K562 (cell line): Measurements from ENCODE around the gene UTP14C. TPM values are rescaled to one million over a fixed set of nuclear protein-coding genes. Genes with fewer than 3 reads are reported as not detected.

Source experiments
- ATAC-seq: fragments of 200-7000 bp; cut with Tn5 transposase; 3 replicates; pipeline ENCODE4 v1.9.1; 2020; ENCODE audit warnings: moderate library complexity
- BruUV-seq: library from RNA; stranded (reverse); fragments of 400-500 nt; replicated peaks from 2 replicates; lab custom pipeline; 2021; lab: Mats Ljungman, UMichigan
- CTCF ChIA-PET: fragments of 300-600 bp; formaldehyde crosslinking; extraction: SDS; loops from one replicate; lab custom pipeline; 2021; ENCODE audit warnings: low intra/inter-chr PET ratio; lab: Yijun Ruan, JAX
- POLR2A ChIA-PET: fragments of 300-600, 350-650 bp; sonication (Branson Sonifier 250); formaldehyde crosslinking; extraction: SDS; loops from one replicate; lab custom pipeline; 2021; ENCODE audit warnings: antibody characterized with exemption, inconsistent platforms; lab: Yijun Ruan, JAX
- DNase-seq, 4 experiments: peaks; one replicate each; pipeline versions ENCODE4 v3.0.0 to v3.0.0-alpha.2; 2011 to 2018; ENCODE audit warnings: low spot score in 3 of 4, mixed read lengths in 3 of 4; ENCODE audit errors: extremely low read depth in 1 of 4
- FAIRE-seq: peaks from 2 replicates; lab custom pipeline; 2011; peaks lifted over from hg19 to GRCh38; lab: Jason Lieb, UNC
- H2AFZ ChIP-seq: 2 replicates; pipeline ENCODE4 v1.6.0; 2011; ENCODE audit warnings: low read depth, low read length, control low read depth, inconsistent platforms
- H3K27ac ChIP-seq: fragments of 200-600 bp; 3 replicates; pipeline ENCODE4 v1.8.0; 2011; ENCODE audit warnings: low read depth, mild to moderate bottlenecking, control low read depth, inconsistent platforms, low read length, moderate library complexity, mixed read lengths; ENCODE audit errors: extremely low read depth
- H3K27me3 ChIP-seq, 2 experiments: fragments of 300-600 bp in 1 of 2; 2 replicates in 1 of 2; 3 replicates in 1 of 2; pipeline versions ENCODE4 v1.6.0 to v1.8.0; 2011; ENCODE audit warnings: inconsistent platforms in 2 of 2, low read length in 2 of 2, mild to moderate bottlenecking in 1 of 2, mixed read lengths in 1 of 2, moderate library complexity in 1 of 2; ENCODE audit not compliant: control insufficient read depth in 2 of 2, insufficient read depth in 2 of 2
- H3K36me3 ChIP-seq: fragments of 300-600 bp; 3 replicates; pipeline ENCODE4 v1.8.0; 2011; ENCODE audit warnings: mild to moderate bottlenecking, low read length, inconsistent platforms; ENCODE audit not compliant: control insufficient read depth, insufficient read depth
- H3K4me1 ChIP-seq, 2 experiments: fragments of 200-600 bp in 1 of 2; replicated peaks in 1 of 2; 2 replicates in 1 of 2; 3 replicates in 1 of 2; pipeline versions ENCODE4 v1.5.1 to v1.8.0; 2011; ENCODE audit warnings: inconsistent platforms in 2 of 2, low read length in 2 of 2, mild to moderate bottlenecking in 1 of 2, mixed read lengths in 1 of 2, moderate library complexity in 1 of 2; ENCODE audit not compliant: control insufficient read depth in 2 of 2, insufficient read depth in 2 of 2
- H3K4me2 ChIP-seq: 2 replicates; pipeline ENCODE4 v1.6.1; 2011; ENCODE audit warnings: low read length, control low read depth, inconsistent platforms, mixed read lengths; ENCODE audit not compliant: insufficient read depth
- H3K4me3 ChIP-seq: fragments of 200-600 bp; sonication (generic), shearing (Covaris generic); 2 replicates; pipeline ENCODE4 v1.5.1; 2016; ENCODE audit warnings: control low read depth, inconsistent platforms
- H3K79me2 ChIP-seq: fragments of 200-600 bp; 3 replicates; pipeline ENCODE4 v1.8.0; 2011; ENCODE audit warnings: low read length, inconsistent platforms; ENCODE audit not compliant: control insufficient read depth, insufficient read depth
- H3K9ac ChIP-seq, 2 experiments: 2 replicates each; pipeline versions ENCODE4 v1.6.0 to v1.6.1; 2011; ENCODE audit warnings: low read depth in 2 of 2, low read length in 2 of 2, control low read depth in 1 of 2, inconsistent platforms in 1 of 2, mild to moderate bottlenecking in 1 of 2, mixed read lengths in 1 of 2; ENCODE audit not compliant: insufficient read depth in 1 of 2
- H3K9me1 ChIP-seq: one replicate; pipeline ENCODE4 v1.6.0; 2011; ENCODE audit warnings: inconsistent platforms, mild to moderate bottlenecking, low read length, moderate library complexity; ENCODE audit not compliant: control insufficient read depth, insufficient read depth
- H3K9me3 ChIP-seq: replicated peaks from 2 replicates; pipeline ENCODE4 v1.5.1; 2011; ENCODE audit warnings: low read depth, low read length, inconsistent platforms; ENCODE audit not compliant: control insufficient read depth, insufficient read depth
- H4K20me1 ChIP-seq: replicated peaks from 2 replicates; pipeline ENCODE4 v1.6.1; 2011; ENCODE audit warnings: low read length, inconsistent platforms, mixed read lengths; ENCODE audit not compliant: control insufficient read depth, insufficient read depth
- IRF2 ChIP-seq: sonication (generic); formaldehyde crosslinking; IDR thresholded peaks from 2 replicates; pipeline ENCODE4 v1.8.1; 2022; ENCODE audit warnings: mild to moderate bottlenecking, missing genetic modification reagents
- MECOM ChIP-seq: fragments of 250-450 bp; sonication (Bioruptor Pico); IDR thresholded peaks from 2 replicates; pipeline ENCODE4 v1.8.0; 2022; ENCODE audit warnings: inconsistent platforms
- REST ChIP-seq, 2 experiments: fragments of 450-650 bp; formaldehyde crosslinking in 1 of 2; IDR thresholded peaks; 2 replicates each; pipeline versions ENCODE4 v1.4.0 to v1.6.1; 2014 to 2020; ENCODE audit warnings: mild to moderate bottlenecking in 2 of 2, borderline replicate concordance in 1 of 2, low read depth in 1 of 2
- SPI1 ChIP-seq: IDR thresholded peaks from 2 replicates; pipeline ENCODE4 v1.6.1; 2011; ENCODE audit warnings: low read depth, low read length, control low read depth, borderline replicate concordance
- ZBTB11 ChIP-seq, 3 experiments: fragments of 200-800 bp in 1 of 3; fragments of 250-450 bp in 1 of 3; fragments of 450-650 bp in 1 of 3; sonication (Bioruptor Pico) in 1 of 3; sonication (Bioruptor generic) in 1 of 3; formaldehyde crosslinking in 1 of 3; IDR thresholded peaks; 2 replicates each; pipeline versions ENCODE4 v1.6.1 to v1.8.0; 2016 to 2022; ENCODE audit warnings: mild to moderate bottlenecking in 2 of 3, missing genetic modification characterization in 2 of 3, missing compliant biosample characterization in 1 of 3, moderate library complexity in 1 of 3
- ZNF696 ChIP-seq: fragments of 250-450 bp; sonication (Bioruptor Pico); conservative IDR thresholded peaks from 2 replicates; pipeline ENCODE4 v1.4.0; 2020; ENCODE audit warnings: mild to moderate bottlenecking, moderate library complexity
- WGBS: fragments of 100-300 bp; shearing (Covaris generic); methylation state at CpG from one replicate; pipeline ENCODE4 v1.1.6; 2016; ENCODE audit warnings: low coverage, mixed read lengths; ENCODE audit not compliant: insufficient coverage; ENCODE audit errors: missing lambda C conversion rate; 5-methylcytosine and 5-hydroxymethylcytosine counted together
- in situ Hi-C: fragments of 300-500 bp; cut with MboI; formaldehyde crosslinking; loops from 4 replicates; pipeline ENCODE4 v1.15.0; 2018; ENCODE audit warnings: inconsistent platforms, mixed read lengths
- intact Hi-C: fragments of 100-400 bp; cut with micrococcal nuclease; formaldehyde crosslinking; loops from 2 replicates; pipeline ENCODE4 v1.14.2; 2022
- polyA plus RNA-seq, 8 experiments: library from polyadenylated mRNA; depleted of rRNA in 4 of 8; stranded (reverse) in 5 of 8; unstranded in 3 of 8; fragments of >200 nt; fragmentation: Nextera tagmentation in 2 of 8; fragmentation: Illumina TruSeq in 1 of 8; extraction: Ambion mirVana in 2 of 8; extraction: Trizol in 1 of 8; gene quantifications; 2 replicates each; pipeline versions ENCODE4 v1.2.1 to v1.2.3, GENCODE V29; 2011 to 2014; ENCODE audit warnings: inconsistent platforms in 1 of 8, missing spikeins in 1 of 8
- total RNA-seq, 7 experiments: library from RNA; depleted of rRNA in 6 of 7; stranded (reverse); fragments of >200 nt in 6 of 7; fragmentation: Illumina TruSeq in 2 of 7; extraction: Trizol in 2 of 7; gene quantifications; 2 replicates each; pipeline versions ENCODE4 v1.2.1 to v1.2.3, GENCODE V29; 2011 to 2021; ENCODE audit warnings: low replicate concordance in 1 of 7

Gene UTP14C
- total and polyA plus RNA-seq, 9 of the 15 experiments (the other 6 are each of a cell fraction or from before 2014, with no cell fraction given): 3.4 to 10.3 (median 6.0) TPM

GRCh38 chr13:51995677-51996551 lies 28.6 kb upstream of the UTP14C start:
- in situ Hi-C loops (no loop called here), intact Hi-C loops (loop anchor here (5.0 to 10.0 kb wide), 2 partner anchors 39 to 459 kb away; partner anchors contain the start of genes CKAP2 and VPS36)
- Histone ChIP-seq H3K4me2 (peak overlapping the region; percentile 81), H3K27me3 (no peaks in the 10 kb centered on the region), H3K9ac (peak overlapping the region; percentile 64 to 87), H3K4me1 (peaks cover 44 to 59% of the 10 kb centered on the region in 2 experiments), H3K79me2 (peaks cover 98% of the 10 kb centered on the region), H3K4me3 (peak overlapping the region; percentile 29; the same call in 1 of the 2 replicates), H3K27ac (peak overlapping the region; percentile 72), H3K36me3 (peaks cover 3% of the 10 kb centered on the region; the same call in 2 of the 3 replicates), H3K9me1 (no peaks in the 10 kb centered on the region), H4K20me1 (no peaks in the 10 kb centered on the region), H2AFZ (peak overlapping the region; percentile 72), H3K9me3 (no peaks in the 10 kb centered on the region)
- peak; percentile 50 for ATAC-seq
- ChIA-PET CTCF (no interaction called here), POLR2A (no interaction called here)
- FAIRE-seq: peak; percentile 77
- WGBS: 1% methylated on average over 9 of the region's 9 CpGs
- BruUV-seq: no TSS peak
- peak; percentile 33 to 51 (median 38) for DNase-seq
- TF ChIP-seq SPI1 (peak; percentile 68; the same call in 1 of the 2 replicates), ZNF696 (CRISPR knock-in tag) (no peak), ZBTB11 (CRISPR knock-in tag; IDR thresholded peaks at IDR 0.05) (peak in 1 of 3 experiments; percentile 54; a peak in 1 of 6 replicates), REST (IDR thresholded peaks at IDR 0.05; ENCODE audit: borderline replicate concordance) (peak; percentile 26; the same call in 1 of the 2 replicates), REST (CRISPR knock-in tag; IDR thresholded peaks at IDR 0.05; ENCODE audit: low read depth) (no peak), IRF2 (CRISPR knock-in tag) (no peak), MECOM (CRISPR knock-in tag) (no peak)
